Neural progenitor cell (in vitro differentiated cells): ENCODE data around the gene HHAT. TPM values are rescaled to one million over a fixed set of nuclear protein-coding genes. Genes with fewer than 3 reads are reported as not detected.

Source experiments
- DNase-seq: peaks from one replicate; pipeline ENCODE4 v3.0.0-alpha.2; 2016; ENCODE audit warnings: low spot score
- H2AFZ ChIP-seq: fragments of 200-600 bp; sonication (generic); replicated peaks from 2 replicates; pipeline ENCODE4 v1.6.1; 2016; ENCODE audit warnings: antibody characterized with exemption
- H3F3A ChIP-seq: fragments of 200-600 bp; sonication (generic); 2 replicates; pipeline ENCODE4 v1.6.1; 2016; ENCODE audit warnings: antibody characterized with exemption, low read depth
- H3K27ac ChIP-seq: fragments of 200-600 bp; sonication (generic); 2 replicates; pipeline ENCODE4 v1.5.1; 2016; ENCODE audit warnings: mild to moderate bottlenecking
- H3K27me3 ChIP-seq: fragments of 200-600 bp; sonication (generic); 2 replicates; pipeline ENCODE4 v1.6.1; 2016; ENCODE audit warnings: mild to moderate bottlenecking, moderate library complexity
- H3K36me3 ChIP-seq: fragments of 200-600 bp; sonication (generic); 2 replicates; pipeline ENCODE4 v1.5.1; 2016
- H3K4me1 ChIP-seq: fragments of 200-600 bp; sonication (generic); 2 replicates; pipeline ENCODE4 v1.6.1; 2016; ENCODE audit warnings: mixed run types
- H3K4me2 ChIP-seq: fragments of 200-600 bp; sonication (generic); 2 replicates; pipeline ENCODE4 v1.6.1; 2016
- H3K4me3 ChIP-seq: fragments of 200-600 bp; sonication (generic); 2 replicates; pipeline ENCODE4 v1.5.1; 2016
- H3K79me2 ChIP-seq: fragments of 200-600 bp; sonication (generic); 2 replicates; pipeline ENCODE4 v1.6.1; 2016; ENCODE audit warnings: low read depth
- H3K9ac ChIP-seq: fragments of 200-600 bp; sonication (generic); 2 replicates; pipeline ENCODE4 v1.6.1; 2016
- H3K9me3 ChIP-seq: fragments of 200-600 bp; sonication (generic); 2 replicates; pipeline ENCODE4 v1.5.1; 2016; ENCODE audit warnings: low read depth
- H4K20me1 ChIP-seq: fragments of 200-600 bp; sonication (generic); 2 replicates; pipeline ENCODE4 v1.6.1; 2016; ENCODE audit warnings: low read depth
- H3K27ac Mint-ChIP-seq: 3 replicates; pipeline ENCODE4 v1.8.0; 2021; ENCODE audit warnings: mixed read lengths
- H3K27me3 Mint-ChIP-seq: 2 replicates; pipeline ENCODE4 v1.8.0; 2022; ENCODE audit warnings: low read depth, mild to moderate bottlenecking, inconsistent platforms, moderate library complexity, mixed read lengths; ENCODE audit not compliant: insufficient read depth
- H3K36me3 Mint-ChIP-seq: 3 replicates; pipeline ENCODE4 v1.8.0; 2021; ENCODE audit warnings: mixed read lengths
- H3K4me1 Mint-ChIP-seq: 3 replicates; pipeline ENCODE4 v1.8.0; 2021; ENCODE audit warnings: mixed read lengths
- H3K4me3 Mint-ChIP-seq: 3 replicates; pipeline ENCODE4 v1.8.0; 2021; ENCODE audit warnings: mild to moderate bottlenecking, moderate library complexity, mixed read lengths
- H3K9me3 Mint-ChIP-seq: 3 replicates; pipeline ENCODE4 v1.8.0; 2020; ENCODE audit warnings: mixed read lengths
- EZH2 ChIP-seq: fragments of 200-600 bp; sonication (generic); IDR thresholded peaks from 2 replicates; pipeline ENCODE4 v1.6.1; 2017; ENCODE audit warnings: antibody characterized with exemption, mild to moderate bottlenecking, moderate library complexity
- EZH2phosphoT487 ChIP-seq: fragments of 200-600 bp; sonication (generic); IDR thresholded peaks from 2 replicates; pipeline ENCODE4 v1.6.1; 2017; ENCODE audit warnings: antibody characterized with exemption
- total RNA-seq: library from RNA; depleted of rRNA; stranded (reverse); fragments of >200 nt; gene quantifications from 2 replicates; pipeline ENCODE4 v1.2.3, GENCODE V29; 2015; ENCODE audit warnings: low replicate concordance
- TF ChIP-seq, protein P1 (sequence below): fragments of 200-600 bp; sonication (generic); IDR thresholded peaks from 2 replicates; pipeline ENCODE4 v1.5.1; 2017; ENCODE audit warnings: antibody characterized with exemption, mild to moderate bottlenecking

HHAT gene
- total RNA-seq, 1 donor from 2014 or later: 10.3 TPM

DNA sequence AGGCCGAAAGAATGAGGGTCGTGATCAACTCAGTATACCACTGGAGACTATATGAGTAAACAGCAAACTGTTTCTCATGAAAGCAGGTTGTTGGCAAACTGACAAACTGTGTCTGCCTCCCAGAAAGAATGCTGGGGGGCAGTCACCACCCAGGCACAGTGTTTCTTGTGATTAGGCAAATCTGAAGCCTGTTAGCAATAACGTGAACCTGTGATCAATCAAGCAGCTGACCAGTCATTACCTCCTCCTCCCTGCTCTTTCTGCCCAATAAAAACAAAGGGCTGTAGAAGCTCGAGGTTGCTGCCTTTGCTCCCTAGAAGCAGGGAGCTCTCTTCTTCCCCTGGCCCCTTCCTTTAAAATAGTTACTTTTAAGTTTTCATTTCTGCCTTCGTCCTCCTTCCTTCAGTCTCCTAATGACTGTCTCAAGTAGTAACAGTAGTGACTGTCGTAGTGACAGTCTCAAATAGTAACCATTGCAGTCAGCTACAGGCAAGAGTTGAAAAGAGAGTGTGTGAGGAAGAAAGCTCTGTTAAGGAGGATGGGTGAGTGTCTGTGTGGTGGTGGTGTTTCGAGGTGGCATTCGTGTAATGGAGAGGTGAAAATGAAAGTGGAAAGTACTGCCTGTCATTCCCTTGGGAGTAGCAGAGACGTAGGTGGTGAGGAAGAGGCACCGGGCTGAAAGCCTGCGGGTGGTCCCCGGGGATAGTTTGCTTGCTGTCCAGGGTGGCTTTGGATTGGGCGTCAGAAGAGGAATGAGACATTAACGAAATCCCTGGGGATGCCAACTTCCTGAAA, 14.5 kb downstream of the HHAT start:
- Histone ChIP-seq H3K9me3 (no peaks in the 10 kb centered on the region), H3K9ac (no peak overlapping the region), H2AFZ (no peak overlapping the region), H4K20me1 (no peaks in the 10 kb centered on the region), H3F3A (no peaks in the 10 kb centered on the region), H3K4me3 (no peak overlapping the region), H3K4me2 (no peak overlapping the region), H3K4me1 (peaks cover 4% of the 10 kb centered on the region), H3K27ac (no peak overlapping the region), H3K79me2 (no peaks in the 10 kb centered on the region), H3K36me3 (no peaks in the 10 kb centered on the region), H3K27me3 (no peaks in the 10 kb centered on the region)
- DNase-seq: no peak
- Mint-ChIP-seq H3K9me3 (no peaks in the 10 kb centered on the region), H3K27ac (no peak overlapping the region), H3K4me1 (no peaks in the 10 kb centered on the region), H3K4me3 (no peak overlapping the region), H3K27me3 (no peaks in the 10 kb centered on the region), H3K36me3 (no peaks in the 10 kb centered on the region)
- TF ChIP-seq EZH2: no peak

DNA sequence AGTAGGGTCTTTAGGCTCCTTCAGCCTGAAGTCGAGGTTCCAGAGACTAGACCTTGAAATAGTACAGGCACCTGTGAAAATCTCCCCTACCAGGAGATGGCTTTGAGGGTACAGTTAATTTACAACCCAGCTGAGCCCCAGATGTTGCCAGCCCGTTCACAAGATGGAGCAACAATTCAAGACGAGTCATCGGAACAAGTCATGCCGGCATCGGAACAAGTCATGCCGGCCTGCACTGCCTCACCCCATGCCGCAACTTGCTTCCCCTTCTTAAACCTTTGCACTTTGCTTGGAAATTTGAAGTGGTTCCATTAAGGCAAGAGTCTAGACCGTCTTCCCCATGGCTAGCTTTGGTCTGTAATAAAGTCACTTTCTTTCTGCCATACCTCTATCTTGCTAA, 16.0 kb downstream of the HHAT start:
- TF ChIP-seq EZH2: no peak
- no peak for TF ChIP-seq EZH2phosphoT487
- TF ChIP-seq, protein P1, sequence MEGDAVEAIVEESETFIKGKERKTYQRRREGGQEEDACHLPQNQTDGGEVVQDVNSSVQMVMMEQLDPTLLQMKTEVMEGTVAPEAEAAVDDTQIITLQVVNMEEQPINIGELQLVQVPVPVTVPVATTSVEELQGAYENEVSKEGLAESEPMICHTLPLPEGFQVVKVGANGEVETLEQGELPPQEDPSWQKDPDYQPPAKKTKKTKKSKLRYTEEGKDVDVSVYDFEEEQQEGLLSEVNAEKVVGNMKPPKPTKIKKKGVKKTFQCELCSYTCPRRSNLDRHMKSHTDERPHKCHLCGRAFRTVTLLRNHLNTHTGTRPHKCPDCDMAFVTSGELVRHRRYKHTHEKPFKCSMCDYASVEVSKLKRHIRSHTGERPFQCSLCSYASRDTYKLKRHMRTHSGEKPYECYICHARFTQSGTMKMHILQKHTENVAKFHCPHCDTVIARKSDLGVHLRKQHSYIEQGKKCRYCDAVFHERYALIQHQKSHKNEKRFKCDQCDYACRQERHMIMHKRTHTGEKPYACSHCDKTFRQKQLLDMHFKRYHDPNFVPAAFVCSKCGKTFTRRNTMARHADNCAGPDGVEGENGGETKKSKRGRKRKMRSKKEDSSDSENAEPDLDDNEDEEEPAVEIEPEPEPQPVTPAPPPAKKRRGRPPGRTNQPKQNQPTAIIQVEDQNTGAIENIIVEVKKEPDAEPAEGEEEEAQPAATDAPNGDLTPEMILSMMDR: no peak
- H3K36me3 Mint-ChIP-seq: peaks cover 3% of the 10 kb centered on the region
- H3K9me3 Mint-ChIP-seq: no peaks in the 10 kb centered on the region
- no peaks in the 10 kb centered on the region for H3K27me3 Mint-ChIP-seq
- Histone ChIP-seq H3K36me3 (no peaks in the 10 kb centered on the region), H2AFZ (no peak overlapping the region), H3K27ac (no peak overlapping the region), H3K4me3 (no peak overlapping the region), H3K4me2 (no peak overlapping the region), H3K79me2 (no peaks in the 10 kb centered on the region), H3K9me3 (no peaks in the 10 kb centered on the region), H3K9ac (no peak overlapping the region), H3F3A (no peaks in the 10 kb centered on the region), H3K4me1 (peaks cover 4% of the 10 kb centered on the region), H3K27me3 (no peaks in the 10 kb centered on the region), H4K20me1 (no peaks in the 10 kb centered on the region)
- DNase-seq: no peak
- H3K27ac Mint-ChIP-seq: no peak overlapping the region
- H3K4me3 Mint-ChIP-seq: no peak overlapping the region
- no peaks in the 10 kb centered on the region for H3K4me1 Mint-ChIP-seq

DNA sequence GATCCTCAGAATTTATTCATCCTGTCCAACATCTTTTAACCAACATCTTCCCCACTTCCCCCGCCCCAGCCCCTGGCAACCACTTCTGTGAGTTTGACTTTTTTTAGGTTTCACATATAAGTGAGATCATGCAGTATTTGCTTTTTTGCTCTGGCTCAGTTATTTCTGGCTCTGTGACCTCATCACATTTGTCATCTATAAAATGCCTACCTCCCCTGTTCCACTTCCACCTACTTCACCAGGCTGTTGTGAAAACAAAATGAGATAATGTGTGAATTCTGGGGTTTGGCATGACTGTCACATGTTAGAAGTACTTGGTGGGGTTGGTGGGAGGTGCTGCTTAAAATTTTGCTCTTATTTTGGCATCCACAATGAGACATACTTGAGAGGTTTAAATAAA, 18.4 kb downstream of the HHAT start:
- Mint-ChIP-seq H3K36me3 (peaks cover 7% of the 10 kb centered on the region), H3K27me3 (no peaks in the 10 kb centered on the region), H3K4me3 (no peak overlapping the region), H3K4me1 (no peaks in the 10 kb centered on the region), H3K9me3 (peaks cover 2% of the 10 kb centered on the region), H3K27ac (no peak overlapping the region)
- no peak overlapping the region for H3K4me2 ChIP-seq
- peaks cover 4% of the 10 kb centered on the region for H3K4me1 ChIP-seq
- TF ChIP-seq, protein P1: no peak
- TF ChIP-seq EZH2 (no peak), EZH2phosphoT487 (no peak)
- H3K27me3 ChIP-seq: no peaks in the 10 kb centered on the region
- no peak overlapping the region for H2AFZ ChIP-seq
- no peak overlapping the region for H3K27ac ChIP-seq
- no peaks in the 10 kb centered on the region for H4K20me1 ChIP-seq
- no peak overlapping the region for H3K9ac ChIP-seq
- no peak for DNase-seq
- no peaks in the 10 kb centered on the region for H3K36me3 ChIP-seq
- H3K79me2 ChIP-seq: no peaks in the 10 kb centered on the region
- H3K4me3 ChIP-seq: no peak overlapping the region
- H3F3A ChIP-seq: no peaks in the 10 kb centered on the region
- no peaks in the 10 kb centered on the region for H3K9me3 ChIP-seq

DNA sequence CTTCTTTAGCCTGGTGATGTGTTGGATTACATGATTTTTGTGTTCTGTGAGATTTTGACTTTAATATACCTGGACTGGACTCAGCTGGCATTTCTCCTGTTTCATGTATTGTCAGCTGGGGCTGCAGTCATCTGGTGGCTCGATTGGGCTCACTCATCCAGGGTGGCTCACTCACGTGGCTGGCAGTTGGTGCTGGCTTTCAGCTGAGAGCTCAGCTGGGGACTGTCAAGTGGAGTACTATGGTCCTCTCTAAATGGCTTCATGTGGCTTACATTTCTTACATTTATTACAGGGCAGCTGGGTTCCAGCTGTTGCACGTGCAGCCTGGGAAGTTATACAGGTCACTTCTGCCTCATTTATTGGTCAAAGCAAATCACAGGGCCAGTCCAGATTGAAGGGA, 22.8 kb downstream of the HHAT start:
- no peak overlapping the region for H3K4me3 ChIP-seq
- no peaks in the 10 kb centered on the region for H3K36me3 ChIP-seq
- no peak overlapping the region for H3K4me3 Mint-ChIP-seq
- no peak overlapping the region for H3K9ac ChIP-seq
- H2AFZ ChIP-seq: no peak overlapping the region
- no peaks in the 10 kb centered on the region for H4K20me1 ChIP-seq
- H3K27ac ChIP-seq: no peak overlapping the region
- no peaks in the 10 kb centered on the region for H3F3A ChIP-seq
- H3K9me3 ChIP-seq: no peaks in the 10 kb centered on the region
- no peaks in the 10 kb centered on the region for H3K27me3 ChIP-seq
- peaks cover 2% of the 10 kb centered on the region for H3K27me3 Mint-ChIP-seq
- no peak overlapping the region for H3K27ac Mint-ChIP-seq
- H3K9me3 Mint-ChIP-seq: peaks cover 2% of the 10 kb centered on the region
- peaks cover 4% of the 10 kb centered on the region for H3K4me1 ChIP-seq
- H3K4me2 ChIP-seq: no peak overlapping the region
- no peaks in the 10 kb centered on the region for H3K79me2 ChIP-seq
- TF ChIP-seq EZH2phosphoT487: no peak
- TF ChIP-seq, protein P1: no peak
- TF ChIP-seq EZH2: no peak
- H3K4me1 Mint-ChIP-seq: no peaks in the 10 kb centered on the region
- no peak for DNase-seq
- peaks cover 7% of the 10 kb centered on the region for H3K36me3 Mint-ChIP-seq
